Measurements from ENCODE around the gene FADS2.

Gene FADS2

DNA sequence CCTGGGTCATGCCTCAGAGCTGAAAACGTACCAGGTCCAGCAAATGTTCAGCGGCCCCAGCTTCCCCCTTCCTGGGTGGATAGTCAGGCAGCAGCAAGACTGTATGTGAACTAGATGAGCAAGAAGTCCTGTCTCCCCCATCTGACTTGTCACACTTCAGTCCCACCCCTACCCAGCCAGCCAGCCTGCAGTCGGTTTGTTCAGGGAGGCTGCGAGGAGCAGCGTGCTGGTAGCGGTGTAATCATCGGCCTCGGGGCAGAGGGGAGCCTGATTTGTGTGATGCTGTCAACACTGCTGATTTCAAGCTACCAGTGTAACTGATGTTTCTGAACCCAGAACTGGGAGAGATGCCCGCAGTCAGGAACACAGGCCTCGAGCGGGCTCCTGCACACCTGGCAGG, 45.3 kb upstream of the FADS2 start:
- Histone ChIP-seq H3K27ac (ENCODE audit: low read length) (no peak overlapping the region), H3K79me2 (ENCODE audit: low read length) (peaks cover 2% of the 10 kb centered on the region; the same call in 1 of the 2 replicates), H3K9me3 (replicated peaks; ENCODE audit: insufficient read depth, low read length) (no peaks in the 10 kb centered on the region)

DNA sequence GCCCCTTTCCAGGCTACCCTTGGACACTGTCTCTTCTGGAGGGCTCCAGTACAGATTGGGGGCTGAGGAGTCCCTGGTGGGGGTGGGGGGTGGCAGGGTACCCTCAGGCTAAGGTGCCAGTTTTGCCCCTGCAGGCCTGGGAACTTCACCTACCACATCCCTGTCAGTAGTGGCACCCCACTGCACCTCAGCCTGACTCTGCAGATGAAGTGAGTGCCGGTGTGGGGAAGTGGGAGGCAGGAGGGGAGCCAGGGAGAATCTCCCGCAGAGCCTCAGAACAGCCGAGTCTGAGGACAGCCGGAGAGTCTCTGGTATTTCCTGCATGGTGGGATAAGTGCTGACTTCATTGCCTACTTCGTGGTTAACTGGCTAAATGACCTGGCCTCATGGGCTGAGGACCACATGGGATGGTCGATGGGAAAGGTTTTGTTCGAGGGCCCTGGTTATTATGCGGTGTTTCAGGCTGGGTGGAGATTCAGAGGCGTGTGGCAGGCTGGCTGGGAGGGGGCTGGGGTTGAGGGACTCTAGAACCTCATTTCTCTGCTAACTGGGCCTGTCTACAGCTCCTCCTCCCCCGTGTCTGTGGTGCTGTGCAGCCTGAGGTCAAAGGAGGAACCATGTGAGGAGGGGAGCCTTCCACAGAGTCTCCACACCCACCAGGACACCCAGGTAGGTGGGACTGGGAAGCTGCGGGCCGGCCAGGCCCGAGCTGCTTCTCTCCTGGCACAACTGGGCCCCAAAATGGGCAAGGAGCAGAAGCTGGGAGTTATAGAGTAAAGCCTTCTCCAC, 44.2 kb upstream of the FADS2 start:
- Histone ChIP-seq H3K4me3 (ENCODE audit: low read length) (no peak overlapping the region), H3K27me3 (replicated peaks; ENCODE audit: insufficient read depth, low read length) (no peaks in the 10 kb centered on the region), H2AFZ (ENCODE audit: low read length) (no peak overlapping the region), H3K4me2 (ENCODE audit: low read depth, low read length) (no peak overlapping the region), H3K27ac (ENCODE audit: low read length) (no peak overlapping the region), H3K9ac (ENCODE audit: low read length) (no peak overlapping the region), H3K9me2 (replicated peaks; ENCODE audit: insufficient read depth, low read length) (no peaks in the 10 kb centered on the region), H3F3A (ENCODE audit: insufficient read depth, low read length) (no peaks in the 10 kb centered on the region), H3K79me2 (ENCODE audit: low read length) (peaks cover 3% of the 10 kb centered on the region; the same call in 1 of the 2 replicates), H3K9me3 (replicated peaks; ENCODE audit: insufficient read depth, low read length) (no peaks in the 10 kb centered on the region), H4K20me1 (ENCODE audit: insufficient read depth, low read length) (no peaks in the 10 kb centered on the region), H3K4me1 (ENCODE audit: low read length) (no peaks in the 10 kb centered on the region), H3K36me3 (replicated peaks; ENCODE audit: insufficient read depth, low read length) (no peaks in the 10 kb centered on the region)
- TF ChIP-seq, protein P1, sequence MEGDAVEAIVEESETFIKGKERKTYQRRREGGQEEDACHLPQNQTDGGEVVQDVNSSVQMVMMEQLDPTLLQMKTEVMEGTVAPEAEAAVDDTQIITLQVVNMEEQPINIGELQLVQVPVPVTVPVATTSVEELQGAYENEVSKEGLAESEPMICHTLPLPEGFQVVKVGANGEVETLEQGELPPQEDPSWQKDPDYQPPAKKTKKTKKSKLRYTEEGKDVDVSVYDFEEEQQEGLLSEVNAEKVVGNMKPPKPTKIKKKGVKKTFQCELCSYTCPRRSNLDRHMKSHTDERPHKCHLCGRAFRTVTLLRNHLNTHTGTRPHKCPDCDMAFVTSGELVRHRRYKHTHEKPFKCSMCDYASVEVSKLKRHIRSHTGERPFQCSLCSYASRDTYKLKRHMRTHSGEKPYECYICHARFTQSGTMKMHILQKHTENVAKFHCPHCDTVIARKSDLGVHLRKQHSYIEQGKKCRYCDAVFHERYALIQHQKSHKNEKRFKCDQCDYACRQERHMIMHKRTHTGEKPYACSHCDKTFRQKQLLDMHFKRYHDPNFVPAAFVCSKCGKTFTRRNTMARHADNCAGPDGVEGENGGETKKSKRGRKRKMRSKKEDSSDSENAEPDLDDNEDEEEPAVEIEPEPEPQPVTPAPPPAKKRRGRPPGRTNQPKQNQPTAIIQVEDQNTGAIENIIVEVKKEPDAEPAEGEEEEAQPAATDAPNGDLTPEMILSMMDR (IDR thresholded peaks at IDR 0.05; ENCODE audit: low read length), result no peak
- TF ChIP-seq EZH2 (optimal IDR thresholded peaks at IDR 0.05; ENCODE audit: low read depth, low read length) (no peak), EZH2phosphoT487 (IDR thresholded peaks at IDR 0.05; ENCODE audit: low read length) (no peak)
- DNase-seq, result no peak

More for the DNA sequence above, 45.3 kb upstream of the FADS2 start:
- no peak overlapping the region for H3K9ac ChIP-seq (ENCODE audit: low read length)
- H3K9me2 ChIP-seq (replicated peaks; ENCODE audit: insufficient read depth, low read length), result no peaks in the 10 kb centered on the region
- DNase-seq, result no peak
- no peak overlapping the region for H2AFZ ChIP-seq (ENCODE audit: low read length)
- H3K4me2 ChIP-seq (ENCODE audit: low read depth, low read length), result no peak overlapping the region
- no peaks in the 10 kb centered on the region for H3F3A ChIP-seq (ENCODE audit: insufficient read depth, low read length)
- H3K4me1 ChIP-seq (ENCODE audit: low read length), result no peaks in the 10 kb centered on the region
- no peak for TF ChIP-seq EZH2 (optimal IDR thresholded peaks at IDR 0.05; ENCODE audit: low read depth, low read length)
- no peak for TF ChIP-seq EZH2phosphoT487 (IDR thresholded peaks at IDR 0.05; ENCODE audit: low read length)
- no peaks in the 10 kb centered on the region for H3K36me3 ChIP-seq (replicated peaks; ENCODE audit: insufficient read depth, low read length)
- H3K4me3 ChIP-seq (ENCODE audit: low read length), result no peak overlapping the region
- H4K20me1 ChIP-seq (ENCODE audit: insufficient read depth, low read length), result no peaks in the 10 kb centered on the region
- no peaks in the 10 kb centered on the region for H3K27me3 ChIP-seq (replicated peaks; ENCODE audit: insufficient read depth, low read length)

DNA sequence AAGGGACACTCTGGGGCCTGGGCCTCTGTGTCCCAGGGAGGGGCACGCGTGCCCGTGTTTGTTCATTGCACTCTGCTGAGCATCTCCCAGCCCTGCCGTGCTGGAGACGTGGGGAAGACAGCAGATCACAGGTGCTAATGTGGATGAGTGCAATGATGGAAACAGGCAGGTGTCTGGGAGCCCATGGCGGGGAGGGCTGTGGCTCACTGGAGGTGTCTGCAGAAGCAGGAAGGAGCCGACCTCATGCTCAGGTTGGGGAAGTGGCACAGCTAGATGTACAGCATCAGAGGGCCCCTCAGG, 43.6 kb upstream of the FADS2 start:
- Histone ChIP-seq H3K9ac (ENCODE audit: low read length) (no peak overlapping the region), H3K27me3 (replicated peaks; ENCODE audit: insufficient read depth, low read length) (no peaks in the 10 kb centered on the region), H4K20me1 (ENCODE audit: insufficient read depth, low read length) (no peaks in the 10 kb centered on the region), H3K4me1 (ENCODE audit: low read length) (no peaks in the 10 kb centered on the region), H3K36me3 (replicated peaks; ENCODE audit: insufficient read depth, low read length) (no peaks in the 10 kb centered on the region), H3K79me2 (ENCODE audit: low read length) (peaks cover 6% of the 10 kb centered on the region), H3K4me2 (ENCODE audit: low read depth, low read length) (no peak overlapping the region), H3K9me3 (replicated peaks; ENCODE audit: insufficient read depth, low read length) (no peaks in the 10 kb centered on the region), H3K9me2 (replicated peaks; ENCODE audit: insufficient read depth, low read length) (no peaks in the 10 kb centered on the region), H3F3A (ENCODE audit: insufficient read depth, low read length) (no peaks in the 10 kb centered on the region), H3K27ac (ENCODE audit: low read length) (no peak overlapping the region), H2AFZ (ENCODE audit: low read length) (no peak overlapping the region), H3K4me3 (ENCODE audit: low read length) (no peak overlapping the region)
- no peak for TF ChIP-seq EZH2phosphoT487 (IDR thresholded peaks at IDR 0.05; ENCODE audit: low read length)
- no peak for TF ChIP-seq EZH2 (optimal IDR thresholded peaks at IDR 0.05; ENCODE audit: low read depth, low read length)
- TF ChIP-seq, protein P1 (IDR thresholded peaks at IDR 0.05; ENCODE audit: low read length), result no peak
- no peak for DNase-seq

DNA sequence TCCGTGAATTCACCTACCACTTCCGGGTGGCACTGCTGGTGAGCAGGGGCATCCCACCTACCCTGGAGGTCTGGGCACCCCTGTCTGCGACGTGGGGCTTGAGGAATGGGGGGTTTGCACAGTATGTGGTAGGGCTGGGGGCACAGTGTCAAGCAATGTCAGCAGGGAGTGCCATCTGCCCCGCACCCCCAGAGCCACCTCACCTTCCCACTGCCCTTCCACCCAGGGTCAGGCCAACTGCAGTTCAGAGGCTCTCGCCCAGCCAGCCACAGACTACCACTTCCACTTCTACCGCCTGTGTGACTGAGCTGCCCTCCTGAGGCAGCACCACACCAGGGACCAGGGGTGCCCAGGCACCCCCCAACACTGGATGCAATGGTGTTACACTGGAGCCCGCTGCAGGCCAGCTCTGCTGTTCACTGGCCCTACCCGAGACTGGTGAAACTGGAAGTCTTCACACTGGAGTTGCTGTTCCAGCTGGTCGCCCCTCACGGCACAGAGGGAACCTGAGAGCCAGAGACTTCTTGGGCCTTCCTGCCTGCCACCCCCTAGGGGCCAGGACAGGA, 42.2 kb upstream of the FADS2 start:
- H3K4me1 ChIP-seq (ENCODE audit: low read length), result no peaks in the 10 kb centered on the region
- H4K20me1 ChIP-seq (ENCODE audit: insufficient read depth, low read length), result no peaks in the 10 kb centered on the region
- H3K9me2 ChIP-seq (replicated peaks; ENCODE audit: insufficient read depth, low read length), result no peaks in the 10 kb centered on the region
- H2AFZ ChIP-seq (ENCODE audit: low read length), result no peak overlapping the region
- no peak overlapping the region for H3K4me2 ChIP-seq (ENCODE audit: low read depth, low read length)
- H3K9me3 ChIP-seq (replicated peaks; ENCODE audit: insufficient read depth, low read length), result no peaks in the 10 kb centered on the region
- H3K79me2 ChIP-seq (ENCODE audit: low read length), result peaks cover 20% of the 10 kb centered on the region
- no peaks in the 10 kb centered on the region for H3F3A ChIP-seq (ENCODE audit: insufficient read depth, low read length)
- no peak overlapping the region for H3K9ac ChIP-seq (ENCODE audit: low read length)
- TF ChIP-seq EZH2 (optimal IDR thresholded peaks at IDR 0.05; ENCODE audit: low read depth, low read length) (no peak), EZH2phosphoT487 (IDR thresholded peaks at IDR 0.05; ENCODE audit: low read length) (no peak)
- TF ChIP-seq, protein P1 (IDR thresholded peaks at IDR 0.05; ENCODE audit: low read length), result no peak
- no peaks in the 10 kb centered on the region for H3K27me3 ChIP-seq (replicated peaks; ENCODE audit: insufficient read depth, low read length)
- no peak overlapping the region for H3K27ac ChIP-seq (ENCODE audit: low read length)
- no peaks in the 10 kb centered on the region for H3K36me3 ChIP-seq (replicated peaks; ENCODE audit: insufficient read depth, low read length)
- DNase-seq, result no peak
- H3K4me3 ChIP-seq (ENCODE audit: low read length), result no peak overlapping the region
